SK-N-SH (cell line): ENCODE results near the gene RNF44.
A peak's percentile ranks its signal among the peaks of the same experiment; 100 is the strongest.

ENCODE experiments used
- CTCF ChIP-seq: fragments of 200-600 bp; sonication (generic); IDR thresholded peaks from 2 replicates; pipeline ENCODE4 v1.6.1; 2017; ENCODE audit warnings: antibody characterized with exemption, mild to moderate bottlenecking, moderate library complexity
- EP300 ChIP-seq, 2 experiments: IDR thresholded peaks; 2 replicates each; pipeline versions ENCODE4 v1.4.0 to v1.6.1; 2012; ENCODE audit warnings: borderline replicate concordance in 1 of 2, low read depth in 1 of 2, low read length in 1 of 2
- EZH2phosphoT487 ChIP-seq: fragments of 200-600 bp; sonication (generic); IDR thresholded peaks from 2 replicates; pipeline ENCODE4 v1.6.1; 2017; ENCODE audit warnings: low read depth, mixed run types, mild to moderate bottlenecking, antibody characterized with exemption, moderate library complexity, borderline replicate concordance
- NRF1 ChIP-seq: IDR thresholded peaks from 2 replicates; pipeline ENCODE4 v1.6.1; 2012; ENCODE audit warnings: low read depth, mild to moderate bottlenecking, low read length
- POLR2AphosphoS5 ChIP-seq: IDR thresholded peaks from 2 replicates; pipeline ENCODE4 v1.6.1; 2012; ENCODE audit warnings: low read depth, low read length
- REST ChIP-seq: IDR thresholded peaks from 2 replicates; pipeline ENCODE4 v1.6.1; 2012; ENCODE audit warnings: mild to moderate bottlenecking, low read depth, low read length, moderate library complexity
- USF2 ChIP-seq: fragments of 150-350 bp; IDR thresholded peaks from 2 replicates; pipeline ENCODE4 v1.6.1; 2017; ENCODE audit warnings: antibody characterized with exemption, low read length, low read depth, borderline replicate concordance
- YY1 ChIP-seq: IDR thresholded peaks from 2 replicates; pipeline ENCODE4 v1.4.0; 2012; ENCODE audit warnings: low read depth, mild to moderate bottlenecking

GRCh38 chr5:176537554-176538229 lies 490 bp upstream of the RNF44 start:
- TF ChIP-seq NRF1 (no peak), CTCF (no peak), EZH2phosphoT487 (no peak), USF2 (no peak), POLR2AphosphoS5 (peak; percentile 24; the same call in 1 of the 2 replicates), REST (no peak), YY1 (peak; percentile 74), EP300 (IDR thresholded peaks at IDR 0.05; ENCODE audit: borderline replicate concordance in 1 of 2, low read depth in 1 of 2, low read length in 1 of 2) (no peak)
